Stimulated activated naive CD4-positive, alpha-beta T cell treated with Interleukin-2 at 50 U/mL for 16 hours (primary cell): ENCODE measurements around the gene ARHGAP27.
A peak's percentile ranks its signal among the peaks of the same experiment; 100 is the strongest.

Experiments used
- DNase-seq: peaks from one replicate; lab custom pipeline; 2025; lab: John Stamatoyannopoulos, UW

Gene ARHGAP27

DNA sequence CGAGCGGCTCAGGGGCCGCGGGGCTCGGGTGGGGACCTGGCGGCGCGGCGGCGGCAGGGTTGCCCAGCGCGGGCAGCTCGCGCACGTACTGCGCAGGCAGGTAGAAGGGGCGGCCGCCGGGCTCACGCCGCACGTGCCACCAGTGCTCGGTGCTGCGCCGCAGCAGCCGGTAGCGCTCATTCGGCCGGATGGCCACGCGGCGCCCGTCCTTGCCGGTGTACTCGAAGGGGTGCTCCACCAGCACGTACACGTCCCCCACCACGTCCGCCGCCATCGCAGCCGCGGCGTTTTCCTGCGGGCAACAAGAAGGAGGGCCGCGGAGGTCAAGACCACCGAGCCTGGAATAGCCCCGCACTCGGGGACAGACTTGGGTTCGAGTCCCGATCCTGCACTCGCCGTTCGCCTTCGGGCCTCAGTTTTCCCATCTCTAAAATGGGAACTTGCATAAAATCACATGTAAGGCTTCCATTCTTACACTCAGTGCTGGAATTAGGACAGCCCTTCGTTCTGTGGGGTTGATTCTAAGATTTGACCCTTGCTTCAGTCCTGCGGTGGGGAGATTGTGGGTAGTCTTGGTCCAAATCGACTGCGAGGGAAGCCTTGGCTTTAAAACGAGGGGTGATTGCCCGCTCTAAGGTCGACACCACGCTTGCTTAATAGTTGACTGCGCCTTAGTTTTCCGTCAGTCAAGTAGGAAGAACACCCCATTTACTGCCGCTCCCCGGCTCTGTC, 2.5 kb downstream of the ARHGAP27 start:
- no peak for DNase-seq

GRCh38 chr17:45429339-45430005, 3.2 kb downstream of the ARHGAP27 start:
- DNase-seq = no peak

DNA sequence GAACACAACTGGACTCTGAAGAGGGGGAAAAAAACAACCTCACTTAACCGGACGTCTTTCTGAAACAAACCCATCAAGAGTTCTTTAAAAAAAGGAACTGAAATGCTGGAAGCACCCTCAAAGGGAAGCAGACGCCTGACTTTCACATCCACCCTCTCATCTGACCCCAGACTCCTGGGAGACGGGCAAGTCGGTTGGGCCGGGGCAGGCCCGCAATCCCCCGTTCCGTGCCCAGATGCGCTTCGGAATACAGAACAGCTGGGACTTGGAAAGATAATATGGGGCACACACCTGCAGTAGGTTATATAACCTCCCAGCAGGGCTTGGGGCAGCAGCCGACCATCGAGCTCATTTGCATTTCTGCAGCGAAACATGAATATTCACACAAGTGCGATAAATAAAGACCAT, 3.7 kb downstream of the ARHGAP27 start:
- no peak for DNase-seq

GRCh38 chr17:45428050-45428617, 4.5 kb downstream of the ARHGAP27 start:
- DNase-seq = peak; percentile 69

DNA sequence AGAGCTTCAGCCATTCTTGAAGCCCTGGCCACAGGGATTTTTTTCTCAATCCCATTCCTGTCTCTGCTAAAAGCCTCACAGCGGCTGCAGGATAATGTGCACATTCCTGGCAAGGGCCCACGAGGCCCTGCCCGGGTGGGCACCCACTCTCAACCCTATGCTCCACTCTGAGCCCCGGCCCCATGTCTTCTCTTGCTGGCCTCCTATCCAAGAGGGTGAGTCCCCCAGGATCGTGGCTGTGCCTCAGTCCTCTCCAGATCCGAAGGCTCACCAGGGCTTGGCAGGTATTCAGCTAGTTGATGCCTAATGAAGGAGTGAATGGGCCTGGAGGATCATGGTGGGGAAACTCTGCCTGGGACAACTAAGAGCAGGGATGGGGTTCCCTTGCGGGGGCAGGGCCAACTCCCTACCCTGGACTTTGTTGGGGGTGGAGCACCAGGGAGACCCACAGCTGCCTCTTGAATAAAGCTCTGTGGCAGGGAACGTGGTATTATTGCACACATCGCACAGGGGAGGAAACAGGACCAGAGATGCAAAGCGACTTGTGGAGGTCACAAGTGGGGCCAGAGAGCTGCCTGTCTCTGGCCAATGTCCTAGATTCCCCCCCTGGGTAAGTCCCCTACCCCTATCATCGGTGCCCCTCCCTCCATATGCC, 5.4 kb downstream of the ARHGAP27 start:
- no peak for DNase-seq

DNA sequence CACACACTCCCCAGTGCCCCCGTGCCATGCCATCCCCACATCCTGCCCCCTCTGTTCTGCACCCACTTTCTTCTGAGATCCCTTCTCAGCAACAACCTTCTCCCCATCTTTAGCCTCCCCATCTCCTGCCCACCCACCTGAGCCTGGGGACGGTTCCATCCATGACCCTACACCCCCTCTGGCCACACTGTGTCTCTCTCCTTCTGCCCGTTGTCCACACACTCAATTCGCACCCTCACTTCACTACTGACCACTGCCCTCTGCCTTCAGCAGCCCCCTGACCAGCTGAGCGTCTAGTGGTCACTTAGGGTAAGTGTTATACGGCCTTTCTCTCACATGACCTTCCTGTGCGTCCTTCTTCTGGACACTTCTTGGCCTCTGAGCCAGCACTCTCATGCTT, 6.1 kb downstream of the ARHGAP27 start:
- DNase-seq = no peak

DNA sequence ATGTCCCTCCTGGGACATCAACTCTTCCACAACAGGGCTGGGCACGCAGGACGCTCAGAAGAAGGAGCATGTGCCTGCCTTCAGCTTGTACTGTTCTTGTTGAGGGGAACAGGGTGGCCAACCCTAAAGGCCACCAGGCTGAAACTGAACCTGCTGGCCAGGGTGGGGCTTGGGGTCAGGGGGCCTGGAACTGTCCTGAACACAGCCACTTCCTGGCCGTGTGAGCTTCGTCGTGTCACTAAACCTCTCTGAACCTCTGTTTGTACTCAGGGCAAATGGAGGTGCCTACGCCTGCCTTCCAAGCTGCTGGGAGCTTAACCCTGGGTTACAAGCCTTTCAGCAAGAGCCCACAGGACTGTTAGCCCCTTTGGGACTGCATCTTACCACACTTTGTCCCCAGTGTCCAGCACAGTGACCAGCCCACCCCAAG, 6.7 kb downstream of the ARHGAP27 start:
- no peak for DNase-seq

GRCh38 chr17:45425125-45425983, 7.3 kb downstream of the ARHGAP27 start:
- DNase-seq = no peak

DNA sequence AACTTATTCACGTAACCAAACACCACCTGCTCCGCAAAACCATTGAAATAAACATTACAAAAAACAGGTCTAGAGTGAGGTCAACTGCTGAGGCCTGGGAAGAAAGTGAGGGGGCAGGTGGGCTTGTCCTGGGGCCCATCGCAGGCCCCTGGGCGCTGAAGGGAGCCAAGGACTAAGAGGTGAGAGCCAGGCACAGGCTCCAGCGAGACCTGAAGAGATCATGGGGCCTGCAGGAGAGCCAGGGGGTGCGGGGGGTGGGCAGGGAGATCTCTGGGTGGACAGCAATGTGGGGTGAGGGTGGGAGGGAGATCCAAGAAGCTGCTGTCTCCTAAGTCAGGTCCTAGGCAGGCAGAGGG, 7.9 kb downstream of the ARHGAP27 start:
- no peak for DNase-seq

DNA sequence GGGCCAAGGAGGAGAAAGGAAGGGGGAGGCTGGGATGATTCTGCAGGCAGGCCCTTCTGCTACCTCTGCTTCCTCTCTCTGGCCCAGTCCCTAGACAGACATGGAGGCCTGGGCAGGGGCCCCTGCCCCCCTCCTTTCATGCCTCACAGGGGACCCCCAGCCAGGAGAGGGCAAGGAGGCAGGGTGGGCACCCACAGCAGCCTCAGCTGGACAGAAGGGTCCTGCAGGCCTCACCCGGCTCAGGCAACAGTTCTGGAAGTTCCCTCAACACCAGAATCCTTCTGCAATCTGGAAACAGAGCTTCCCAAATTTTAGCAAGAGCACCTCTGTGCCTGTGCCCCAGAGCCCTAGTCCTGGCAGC, 8.7 kb downstream of the ARHGAP27 start:
- DNase-seq = no peak

GRCh38 chr17:45423304-45423974, 9.2 kb downstream of the ARHGAP27 start:
- no peak for DNase-seq

- no peak for DNase-seq
Measured at GRCh38 chr17:45414990-45415881, 17.4 kb downstream of the ARHGAP27 start.

DNA sequence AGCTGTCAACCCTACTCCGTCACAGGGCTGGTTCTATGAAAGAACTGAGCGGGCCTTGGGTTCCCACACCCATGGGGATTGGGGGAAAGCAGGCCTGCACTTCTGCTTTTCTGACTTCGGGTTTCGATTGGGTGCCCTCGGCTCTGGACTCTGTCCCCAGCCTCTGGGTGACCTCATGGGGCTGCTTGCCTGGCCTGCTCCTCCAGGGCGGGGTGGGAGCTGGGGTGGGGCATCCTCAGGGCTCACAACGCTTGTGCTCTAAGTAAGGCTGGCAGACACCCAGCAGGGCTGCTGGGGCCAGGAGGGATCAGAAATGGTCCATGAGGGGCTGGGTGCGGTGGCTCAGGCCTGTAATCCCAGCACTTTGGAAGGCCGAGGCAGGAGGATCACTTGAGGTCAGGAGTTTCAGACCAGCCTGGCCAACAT, 19.2 kb downstream of the ARHGAP27 start:
- DNase-seq = no peak

DNA sequence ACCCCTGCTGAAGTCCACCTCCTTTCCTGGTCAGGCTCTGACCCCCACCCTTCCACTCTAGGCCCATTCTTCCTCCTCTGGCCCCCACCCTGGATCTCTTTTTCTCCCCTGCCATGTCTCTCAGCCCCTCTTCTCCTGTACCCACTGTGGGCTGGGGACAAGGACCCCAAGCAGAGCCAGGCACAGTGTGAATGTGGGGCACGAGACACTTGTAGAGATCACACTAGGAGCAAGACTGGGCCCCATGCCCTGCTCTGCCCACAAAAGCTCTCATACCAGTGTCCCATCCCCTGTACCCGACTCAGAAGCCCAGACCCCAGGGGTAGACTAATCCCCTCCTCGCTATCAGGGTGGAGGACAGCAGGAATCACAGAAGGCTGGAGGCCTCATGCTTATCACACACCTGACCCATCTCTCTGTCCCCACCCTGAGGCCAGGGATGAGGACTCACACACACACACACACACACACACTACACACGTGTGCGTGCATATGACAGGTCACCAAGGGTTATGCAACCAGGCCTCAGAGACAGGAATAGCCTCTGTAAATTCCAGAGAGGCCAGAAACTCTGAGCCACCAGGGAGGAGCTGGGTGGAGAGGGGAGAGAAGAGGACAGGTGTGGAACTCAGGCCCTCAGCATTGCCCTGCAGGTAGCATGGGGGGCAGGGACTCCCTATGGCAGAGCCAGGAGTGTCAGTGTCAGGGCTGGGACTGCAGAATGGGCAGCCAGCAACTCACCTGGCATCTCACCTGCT, 21.1 kb downstream of the ARHGAP27 start:
- no peak for DNase-seq

DNA sequence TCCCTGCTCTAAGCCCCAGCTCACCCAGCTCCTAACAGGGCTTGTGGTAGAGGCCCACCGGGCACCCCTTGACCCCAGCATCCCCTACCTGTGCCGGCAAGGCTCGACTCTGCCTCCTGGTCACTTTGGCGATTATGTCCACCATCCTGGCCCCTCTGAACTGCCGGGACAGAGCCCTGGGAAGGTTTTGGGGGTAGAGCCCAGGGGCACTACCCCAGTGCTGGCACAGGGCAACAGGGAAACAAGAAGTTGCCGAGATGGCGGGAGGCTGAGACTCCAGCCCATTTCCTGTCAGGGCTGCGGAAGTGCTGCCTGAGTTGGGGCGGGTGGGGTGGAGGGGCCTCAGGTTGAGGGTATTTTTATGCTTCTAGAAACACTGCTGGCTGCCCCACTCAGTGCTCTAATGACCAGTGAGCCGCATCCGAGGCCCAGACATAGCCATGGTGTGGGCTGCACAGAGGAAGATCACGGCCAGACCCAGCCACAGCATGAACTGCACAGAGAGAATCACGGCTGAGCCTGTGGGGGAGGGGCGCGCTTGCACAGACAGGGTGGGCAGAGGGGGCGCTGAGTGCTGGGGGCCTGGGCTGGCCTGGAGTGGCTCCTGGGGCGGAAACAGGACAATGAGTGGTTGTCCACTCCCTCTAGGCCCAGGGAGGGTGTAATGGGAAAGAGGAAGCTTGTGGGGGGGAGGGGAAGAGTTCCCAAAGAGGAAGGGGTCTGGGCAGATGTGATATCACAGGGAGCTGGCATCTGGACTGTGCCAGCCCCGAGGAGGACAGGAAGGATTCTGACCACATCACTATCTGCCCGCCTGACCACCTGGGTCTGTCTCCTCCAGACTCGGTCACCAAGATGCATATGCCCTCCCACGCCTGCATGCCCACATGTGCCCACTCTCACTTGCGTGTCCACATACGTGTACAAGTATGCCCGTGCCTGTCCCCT, 22.3 kb downstream of the ARHGAP27 start:
- DNase-seq = peak; percentile 50

DNA sequence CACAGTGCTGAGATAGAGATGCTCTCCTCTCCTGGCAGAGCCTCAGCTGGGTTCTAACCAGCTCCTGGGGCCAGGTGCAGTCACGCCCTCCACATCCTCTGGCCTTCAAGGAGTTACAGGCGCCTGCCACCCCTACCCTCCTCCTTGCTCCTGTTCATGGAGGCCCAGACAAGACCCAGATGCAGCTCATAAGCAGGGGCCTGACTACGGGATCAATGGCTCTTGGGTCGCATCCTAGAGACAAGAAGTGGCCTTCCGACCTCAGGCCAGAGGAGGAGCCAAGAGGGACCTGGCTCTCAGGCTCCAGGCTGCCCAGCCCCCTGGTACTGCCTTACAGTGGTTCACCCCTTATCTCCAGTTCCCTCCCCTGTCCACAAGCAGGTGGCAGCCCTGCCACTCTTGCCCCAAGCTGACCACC, 23.0 kb downstream of the ARHGAP27 start:
- DNase-seq = no peak

- DNase-seq = no peak
Measured at GRCh38 chr17:45408611-45409421, 23.9 kb downstream of the ARHGAP27 start.

DNA sequence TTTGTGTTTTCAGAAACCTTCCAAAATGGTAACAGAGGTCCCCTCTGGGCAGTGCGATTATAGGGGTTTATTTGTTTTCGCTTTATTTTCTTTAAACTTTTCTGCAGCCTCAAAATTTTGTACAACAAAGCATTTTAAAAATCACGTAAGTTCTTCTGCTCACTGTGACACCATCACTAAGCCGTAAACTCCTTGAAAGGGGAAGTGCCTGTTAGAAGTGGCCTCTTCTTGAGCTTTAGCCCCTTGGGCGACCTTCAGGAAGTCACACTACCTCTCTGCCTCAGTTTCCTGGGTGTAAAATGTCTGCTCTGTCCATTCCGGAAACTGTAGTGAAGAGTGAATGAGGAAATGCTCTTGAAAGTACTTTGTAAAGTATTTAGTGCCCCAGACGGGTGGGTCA, 26.6 kb downstream of the ARHGAP27 start:
- no peak for DNase-seq
